Measurements from ENCODE around the gene ANTXR1.

GRCh38 chr2:69173706-69174105 is 160.7 kb downstream of the ANTXR1 start:
- TF ChIP-seq CTCF (conservative IDR thresholded peaks at IDR 0.05; ENCODE audit: low read depth, low read length) = no peak
- TF ChIP-seq EZH2 (IDR thresholded peaks at IDR 0.05; ENCODE audit: borderline replicate concordance, low read depth, low read length, poor library complexity, severe bottlenecking) = no peak

Measured in A673 (cell line).